Uterus (tissue), 4 donors: ENCODE data around the gene YWHAG. TPM values are rescaled to one million over a fixed set of nuclear protein-coding genes. Genes with fewer than 3 reads are reported as not detected.

Experiments used
- DNase-seq, 2 donors: peaks; one replicate each; pipeline ENCODE4 v3.0.0-alpha.2; 2019 to 2020
- H3K27ac ChIP-seq, 2 donors: fragments of 200-600 bp; sonication (generic); 1 replicate in 1 of 2; 2 replicates in 1 of 2; pipeline ENCODE4 v1.5.1; 2016 to 2018
- H3K27me3 ChIP-seq, 2 donors: fragments of 200-600 bp; sonication (generic); one replicate each; pipeline ENCODE4 v1.5.1; 2018 to 2019; ENCODE audit warnings: control low read depth in 1 of 2
- H3K36me3 ChIP-seq, 2 donors: fragments of 200-600 bp; sonication (generic); one replicate each; pipeline ENCODE4 v1.5.1; 2019; ENCODE audit warnings: control low read depth in 1 of 2
- H3K4me1 ChIP-seq, 2 donors: fragments of 200-600 bp; sonication (generic); one replicate each; pipeline ENCODE4 v1.5.1; 2018 to 2019; ENCODE audit warnings: control low read depth in 1 of 2
- H3K4me3 ChIP-seq, 2 donors: fragments of 200-600 bp; sonication (generic); 1 replicate in 1 of 2; 2 replicates in 1 of 2; pipeline ENCODE4 v1.5.1; 2018 to 2019; ENCODE audit warnings: mild to moderate bottlenecking in 1 of 2
- H3K9me3 ChIP-seq, 2 donors: fragments of 200-600 bp; sonication (generic); one replicate each; pipeline ENCODE4 v1.5.1; 2019; ENCODE audit warnings: control low read depth in 1 of 2
- CTCF ChIP-seq, 4 experiments: fragments of 200-600 bp in 2 of 4; fragments of 450-650 bp in 2 of 4; sonication (generic) in 2 of 4; IDR thresholded peaks; one replicate each; pipeline ENCODE4 v1.5.1; 2016 to 2019; ENCODE audit warnings: antibody characterized with exemption in 4 of 4, mild to moderate bottlenecking in 2 of 4, moderate library complexity in 1 of 4
- POLR2A ChIP-seq, 2 donors: fragments of 450-650 bp; IDR thresholded peaks; one replicate each; pipeline ENCODE4 v1.6.1; 2016; ENCODE audit warnings: antibody characterized with exemption in 2 of 2, mild to moderate bottlenecking in 1 of 2, moderate library complexity in 1 of 2
- intact Hi-C: fragments of 100-400 bp; cut with DNase I; formaldehyde crosslinking; loops from one replicate; pipeline ENCODE4 v1.15.1; 2023; ENCODE audit warnings: low total_unique reads
- total RNA-seq, 4 donors: library from RNA; depleted of rRNA in 3 of 4; stranded (reverse); fragments of >200 nt in 3 of 4; gene quantifications; one replicate each; pipeline versions ENCODE4 v1.1.0 to v1.2.4, GENCODE V29; 2014 to 2023
- donor health status: DM: yes; HTN: yes; CAD: no.

Gene YWHAG
- total RNA-seq, 4 donors from 2014 or later, result 17.9 to 109 (median 50.4) TPM

- intact Hi-C loops, result no loop called here
- Histone ChIP-seq H3K36me3 (no peaks in the 10 kb centered on the region), H3K9me3 (no peaks in the 10 kb centered on the region), H3K27me3 (no peaks in the 10 kb centered on the region), H3K4me3 (no peak overlapping the region), H3K4me1 (peaks cover 0 to 4% of the 10 kb centered on the region in 2 donors), H3K27ac (no peak overlapping the region)
- no peak for DNase-seq
- TF ChIP-seq CTCF (IDR thresholded peaks at IDR 0.05) (no peak), POLR2A (IDR thresholded peaks at IDR 0.05) (no peak)
These were observed 29.3 kb downstream of the YWHAG start for GRCh38 chr7:76329479-76329878.

- intact Hi-C loops, result no loop called here
- TF ChIP-seq CTCF (IDR thresholded peaks at IDR 0.05) (no peak), POLR2A (IDR thresholded peaks at IDR 0.05) (no peak)
- H3K4me3 ChIP-seq, result no peak overlapping the region
- H3K9me3 ChIP-seq, result no peaks in the 10 kb centered on the region
- no peak overlapping the region for H3K27ac ChIP-seq
- H3K36me3 ChIP-seq, result no peaks in the 10 kb centered on the region
- no peak for DNase-seq
- H3K4me1 ChIP-seq, result no peaks in the 10 kb centered on the region
- no peaks in the 10 kb centered on the region for H3K27me3 ChIP-seq
These were observed 30.4 kb downstream of the YWHAG start for GRCh38 chr7:76328389-76328788.

DNA sequence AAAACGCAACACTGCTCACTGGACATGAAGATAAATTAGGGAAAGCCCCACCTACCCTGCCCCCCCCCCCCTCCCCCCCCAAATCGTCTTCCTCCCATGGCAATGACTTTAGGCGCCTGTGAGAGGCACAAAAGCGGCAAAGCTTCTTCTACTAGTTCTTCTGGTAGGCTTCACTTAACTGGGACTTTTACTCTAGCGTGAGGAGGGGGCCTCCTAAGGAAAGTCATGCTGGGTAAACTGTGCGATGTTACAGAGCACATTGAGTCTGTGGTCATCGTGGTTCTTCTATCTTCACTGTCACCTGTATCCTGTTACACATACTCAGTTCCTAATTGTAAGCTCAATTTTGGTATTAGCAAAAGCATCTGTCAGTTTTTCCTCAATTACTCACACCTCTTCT, 31.2 kb downstream of the YWHAG start:
- DNase-seq, result no peak
- no peaks in the 10 kb centered on the region for H3K4me1 ChIP-seq
- H3K27me3 ChIP-seq, result no peaks in the 10 kb centered on the region

DNA sequence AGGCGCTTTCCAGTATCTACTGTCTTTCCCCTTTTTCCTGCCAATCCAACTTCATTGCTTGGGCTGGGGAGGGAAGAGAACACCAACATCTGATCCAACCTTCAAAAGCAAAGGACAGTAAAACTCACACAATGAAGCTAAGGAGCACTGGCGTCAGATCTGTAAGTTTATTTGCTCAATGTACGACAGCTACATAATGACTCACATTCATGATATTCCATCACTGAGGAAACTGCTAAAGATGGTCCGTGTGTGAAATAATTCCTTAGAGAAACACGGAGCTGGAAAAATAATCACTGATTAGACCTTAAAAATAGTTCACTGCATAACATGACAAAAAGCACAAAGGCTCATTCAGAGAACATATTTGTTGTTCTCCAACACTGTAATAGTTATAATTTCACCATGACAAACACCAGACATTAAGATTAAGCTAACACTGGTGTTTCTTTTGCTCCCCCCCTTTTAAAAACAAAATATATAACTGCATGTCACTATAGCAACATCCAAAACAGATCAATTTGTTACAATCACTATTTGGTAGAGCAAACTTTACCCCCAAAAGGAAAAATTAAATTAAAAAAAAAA, 32.1 kb downstream of the YWHAG start:
- no peak overlapping the region for H3K4me3 ChIP-seq
- H3K27me3 ChIP-seq, result no peaks in the 10 kb centered on the region
- H3K9me3 ChIP-seq, result no peaks in the 10 kb centered on the region
- TF ChIP-seq CTCF (IDR thresholded peaks at IDR 0.05) (no peak), POLR2A (IDR thresholded peaks at IDR 0.05) (no peak)
- H3K4me1 ChIP-seq, result no peaks in the 10 kb centered on the region
- H3K36me3 ChIP-seq, result no peaks in the 10 kb centered on the region
- no peak for DNase-seq
- intact Hi-C loops, result no loop called here
- peak overlapping the region; percentile 34 to 45 for H3K27ac ChIP-seq

More for the DNA sequence above, 31.2 kb downstream of the YWHAG start:
- H3K9me3 ChIP-seq, result no peaks in the 10 kb centered on the region
- intact Hi-C loops, result no loop called here
- TF ChIP-seq POLR2A (IDR thresholded peaks at IDR 0.05) (no peak), CTCF (IDR thresholded peaks at IDR 0.05) (no peak)
- H3K27ac ChIP-seq, result peak overlapping the region in 1 of 2 donors; percentile 45
- no peak overlapping the region for H3K4me3 ChIP-seq
- H3K36me3 ChIP-seq, result no peaks in the 10 kb centered on the region

- no peaks in the 10 kb centered on the region for H3K36me3 ChIP-seq
- TF ChIP-seq CTCF (IDR thresholded peaks at IDR 0.05) (no peak), POLR2A (IDR thresholded peaks at IDR 0.05) (no peak)
- no peak for DNase-seq
- H3K4me3 ChIP-seq, result no peak overlapping the region
- intact Hi-C loops, result no loop called here
- no peak overlapping the region for H3K27ac ChIP-seq
- H3K9me3 ChIP-seq, result no peaks in the 10 kb centered on the region
- H3K27me3 ChIP-seq, result no peaks in the 10 kb centered on the region
- H3K4me1 ChIP-seq, result no peaks in the 10 kb centered on the region
These were observed 33.0 kb downstream of the YWHAG start for GRCh38 chr7:76325811-76326210.
